Nephron progenitor cell (in vitro differentiated cells): Measurements from ENCODE around the gene ADAMTS13.

ENCODE experiments used
- DNase-seq: peaks from one replicate; pipeline ENCODE4 v3.0.0; 2021
- H3K27ac Mint-ChIP-seq: 2 replicates; pipeline ENCODE4 v1.8.0; 2021; ENCODE audit warnings: mild to moderate bottlenecking, moderate library complexity, mixed read lengths
- H3K27me3 Mint-ChIP-seq: 2 replicates; pipeline ENCODE4 v1.8.0; 2021; ENCODE audit warnings: mild to moderate bottlenecking, low read depth, mixed read lengths; ENCODE audit not compliant: poor library complexity
- H3K36me3 Mint-ChIP-seq: 2 replicates; pipeline ENCODE4 v1.8.0; 2021; ENCODE audit warnings: low read depth, mixed read lengths
- H3K4me1 Mint-ChIP-seq: 2 replicates; pipeline ENCODE4 v1.8.0; 2021; ENCODE audit warnings: mixed read lengths
- H3K4me3 Mint-ChIP-seq: 2 replicates; pipeline ENCODE4 v1.8.0; 2021; ENCODE audit warnings: mild to moderate bottlenecking, moderate library complexity, mixed read lengths
- H3K9me3 Mint-ChIP-seq: 2 replicates; pipeline ENCODE4 v1.8.0; 2021; ENCODE audit warnings: mild to moderate bottlenecking, moderate library complexity, mixed read lengths
- CTCF ChIP-seq: fragments of 200-600 bp; sonication (generic); IDR thresholded peaks from 2 replicates; pipeline ENCODE4 v1.5.0; 2021; ENCODE audit warnings: antibody characterized with exemption

ADAMTS13 gene

DNA sequence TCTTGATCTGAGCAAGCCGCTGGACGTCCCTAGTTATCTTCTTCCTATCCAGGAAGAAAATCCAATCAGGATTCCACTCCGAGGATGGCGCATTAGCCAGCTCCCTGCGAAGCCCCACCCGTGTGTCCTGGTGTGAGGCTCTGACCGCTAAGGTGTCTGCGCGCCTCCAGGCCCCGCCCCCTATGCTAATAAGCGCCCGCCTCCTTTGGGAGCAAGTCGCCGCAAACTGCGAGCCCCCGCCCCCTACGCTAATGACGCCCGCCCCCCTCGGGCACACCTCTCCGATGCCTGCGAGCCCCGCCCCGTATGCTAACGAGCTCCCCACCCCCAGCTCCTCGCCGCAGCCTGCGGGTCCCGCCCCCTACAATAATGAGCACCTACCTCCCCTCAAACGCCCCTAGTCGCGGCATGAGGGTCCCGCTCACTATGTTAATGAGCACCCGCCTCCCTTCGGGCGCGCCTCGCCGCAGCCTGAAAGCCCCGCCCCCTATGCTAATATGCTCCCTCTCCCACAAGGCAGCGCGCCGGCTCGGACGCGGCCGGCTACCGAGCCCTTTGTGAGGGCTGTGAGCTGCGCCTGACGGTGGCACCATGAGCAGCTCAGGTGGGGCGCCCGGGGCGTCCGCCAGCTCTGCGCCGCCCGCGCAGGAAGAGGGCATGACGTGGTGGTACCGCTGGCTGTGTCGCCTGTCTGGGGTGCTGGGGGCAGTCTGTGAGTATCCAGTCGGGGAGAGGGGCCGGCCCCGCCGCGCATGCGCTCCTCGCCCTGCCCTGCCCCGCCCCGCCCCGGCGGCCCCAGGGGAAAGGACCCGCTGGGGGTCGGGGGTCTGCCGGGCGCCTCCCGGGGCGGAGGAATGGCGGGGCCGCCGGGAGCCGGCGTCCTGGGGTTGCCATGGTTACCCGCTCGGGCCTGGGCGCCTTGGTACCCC lies 37.6 kb downstream of the ADAMTS13 start, which contains the start of gene CACFD1:
Gene CACFD1 (plus strand): TSS at position 503 of the 929 bp plus-strand sequence. CDS start 89 bp downstream, at position 592.
- no peaks in the 10 kb centered on the region for H3K36me3 Mint-ChIP-seq

DNA sequence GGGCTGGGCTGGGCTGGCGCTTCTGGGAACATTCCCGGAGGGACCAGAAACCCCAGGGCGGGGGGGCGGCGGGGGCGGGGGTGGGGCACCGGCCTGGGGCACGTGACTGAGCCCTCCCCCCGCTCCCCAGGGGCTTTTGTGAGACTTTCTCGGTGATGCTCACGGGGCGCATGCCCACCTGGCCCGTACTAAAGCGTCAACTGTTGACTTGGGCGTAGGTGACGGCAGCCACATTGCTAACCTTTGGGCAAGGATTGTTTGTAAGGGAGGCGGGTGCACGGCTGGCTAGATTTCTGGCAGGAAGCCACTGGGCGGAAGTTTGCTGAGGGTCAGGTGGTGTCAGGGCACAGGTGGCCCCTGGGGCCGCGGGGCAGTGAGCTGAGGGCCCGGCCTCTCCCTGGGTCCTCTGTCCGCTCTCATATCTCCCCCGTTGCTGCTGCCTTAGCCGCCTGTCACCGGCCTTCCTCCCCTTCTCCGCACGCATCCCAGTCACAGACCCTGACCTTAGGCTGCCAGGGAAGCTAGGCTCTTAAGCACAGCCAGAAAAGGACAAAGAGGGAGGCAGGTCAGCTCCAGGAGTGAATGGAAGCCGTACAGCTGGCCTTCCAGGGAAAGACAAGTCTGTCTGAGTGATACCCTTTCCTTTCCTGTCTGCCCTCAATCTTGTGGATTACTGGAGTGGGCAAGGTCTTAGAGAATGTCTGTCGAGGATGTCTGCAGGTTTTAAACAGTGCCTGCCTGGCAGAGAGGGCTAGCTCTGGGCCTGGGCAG lies 38.4 kb downstream of the ADAMTS13 start:
- no peak for TF ChIP-seq CTCF
- no peak for DNase-seq
- Mint-ChIP-seq H3K4me3 (peak overlapping the region; percentile 87), H3K9me3 (no peaks in the 10 kb centered on the region), H3K4me1 (peaks cover 47% of the 10 kb centered on the region), H3K36me3 (peaks cover 3% of the 10 kb centered on the region), H3K27ac (peak overlapping the region; percentile 36), H3K27me3 (peaks cover 3% of the 10 kb centered on the region)

More for the DNA sequence above, 37.6 kb downstream of the ADAMTS13 start, which contains the start of gene CACFD1:
- Mint-ChIP-seq H3K27me3 (peaks cover 3% of the 10 kb centered on the region), H3K4me1 (peaks cover 47% of the 10 kb centered on the region), H3K27ac (peak within 1 kb of the TSS; percentile 83), H3K4me3 (peak within 1 kb of the TSS; percentile 87), H3K9me3 (no peaks in the 10 kb centered on the region)
- peak; percentile 99 for DNase-seq
- no peak for TF ChIP-seq CTCF

GRCh38 chr9:133461975-133462374 lies 39.8 kb downstream of the ADAMTS13 start:
- Mint-ChIP-seq H3K4me1 (peaks cover 47% of the 10 kb centered on the region), H3K4me3 (no peak overlapping the region), H3K36me3 (peaks cover 4% of the 10 kb centered on the region), H3K27me3 (peaks cover 3% of the 10 kb centered on the region), H3K27ac (no peak overlapping the region), H3K9me3 (no peaks in the 10 kb centered on the region)
- no peak for TF ChIP-seq CTCF
- DNase-seq = no peak

- DNase-seq = no peak
- H3K9me3 Mint-ChIP-seq = no peaks in the 10 kb centered on the region
- peaks cover 3% of the 10 kb centered on the region for H3K27me3 Mint-ChIP-seq
- H3K36me3 Mint-ChIP-seq = peaks cover 4% of the 10 kb centered on the region
- no peak overlapping the region for H3K4me3 Mint-ChIP-seq
- no peak for TF ChIP-seq CTCF
- no peak overlapping the region for H3K27ac Mint-ChIP-seq
- peaks cover 47% of the 10 kb centered on the region for H3K4me1 Mint-ChIP-seq
These were observed 41.2 kb downstream of the ADAMTS13 start for GRCh38 chr9:133463234-133463863.

- TF ChIP-seq CTCF = no peak
- Mint-ChIP-seq H3K4me1 (peaks cover 43% of the 10 kb centered on the region), H3K27me3 (peaks cover 3% of the 10 kb centered on the region), H3K4me3 (no peak overlapping the region), H3K36me3 (peaks cover 4% of the 10 kb centered on the region), H3K27ac (peak overlapping the region; percentile 45), H3K9me3 (no peaks in the 10 kb centered on the region)
- no peak for DNase-seq
These were observed 41.9 kb downstream of the ADAMTS13 start for GRCh38 chr9:133463864-133464615.
